ENCODE data around the gene NR3C2.

GRCh38 chr4:148312956-148313490 is 129.2 kb downstream of the NR3C2 start:
- TF ChIP-seq, protein P1, sequence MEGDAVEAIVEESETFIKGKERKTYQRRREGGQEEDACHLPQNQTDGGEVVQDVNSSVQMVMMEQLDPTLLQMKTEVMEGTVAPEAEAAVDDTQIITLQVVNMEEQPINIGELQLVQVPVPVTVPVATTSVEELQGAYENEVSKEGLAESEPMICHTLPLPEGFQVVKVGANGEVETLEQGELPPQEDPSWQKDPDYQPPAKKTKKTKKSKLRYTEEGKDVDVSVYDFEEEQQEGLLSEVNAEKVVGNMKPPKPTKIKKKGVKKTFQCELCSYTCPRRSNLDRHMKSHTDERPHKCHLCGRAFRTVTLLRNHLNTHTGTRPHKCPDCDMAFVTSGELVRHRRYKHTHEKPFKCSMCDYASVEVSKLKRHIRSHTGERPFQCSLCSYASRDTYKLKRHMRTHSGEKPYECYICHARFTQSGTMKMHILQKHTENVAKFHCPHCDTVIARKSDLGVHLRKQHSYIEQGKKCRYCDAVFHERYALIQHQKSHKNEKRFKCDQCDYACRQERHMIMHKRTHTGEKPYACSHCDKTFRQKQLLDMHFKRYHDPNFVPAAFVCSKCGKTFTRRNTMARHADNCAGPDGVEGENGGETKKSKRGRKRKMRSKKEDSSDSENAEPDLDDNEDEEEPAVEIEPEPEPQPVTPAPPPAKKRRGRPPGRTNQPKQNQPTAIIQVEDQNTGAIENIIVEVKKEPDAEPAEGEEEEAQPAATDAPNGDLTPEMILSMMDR (IDR thresholded peaks at IDR 0.05), result no peak
- TF ChIP-seq POLR2A (IDR thresholded peaks at IDR 0.05), result no peak

Measured in stomach (tissue), 4 donors.